NCI-H460 (cell line): ENCODE data around the gene OR10A4. TPM values are rescaled to one million over a fixed set of nuclear protein-coding genes. Genes with fewer than 3 reads are reported as not detected.
"Not testable (repeated sequence)": the region's sequence is repeated elsewhere in the genome, so short reads cannot be mapped to it uniquely, and the experiment has no call there.

Experiments used
- DNase-seq: peaks from one replicate; pipeline ENCODE4 v3.0.0-alpha.2; 2016; ENCODE audit warnings: low read depth; ENCODE audit errors: extremely low read depth
- polyA plus RNA-seq: library from polyadenylated mRNA; depleted of rRNA; stranded (reverse); fragments of >200 nt; gene quantifications from 2 replicates; pipeline ENCODE4 v1.2.3, GENCODE V29; 2014; cell fraction: nucleus; rRNA removed
- total RNA-seq: library from RNA; depleted of rRNA; stranded (reverse); fragments of >200 nt; shearing (Covaris generic); gene quantifications from 2 replicates; pipeline ENCODE4 v1.2.3, GENCODE V29; 2014; rRNA removed

The OR10A4 gene, protein sequence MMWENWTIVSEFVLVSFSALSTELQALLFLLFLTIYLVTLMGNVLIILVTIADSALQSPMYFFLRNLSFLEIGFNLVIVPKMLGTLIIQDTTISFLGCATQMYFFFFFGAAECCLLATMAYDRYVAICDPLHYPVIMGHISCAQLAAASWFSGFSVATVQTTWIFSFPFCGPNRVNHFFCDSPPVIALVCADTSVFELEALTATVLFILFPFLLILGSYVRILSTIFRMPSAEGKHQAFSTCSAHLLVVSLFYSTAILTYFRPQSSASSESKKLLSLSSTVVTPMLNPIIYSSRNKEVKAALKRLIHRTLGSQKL
- total RNA-seq, result not detected in 2 replicates
- not detected in 2 replicates for polyA plus RNA-seq

DNA sequence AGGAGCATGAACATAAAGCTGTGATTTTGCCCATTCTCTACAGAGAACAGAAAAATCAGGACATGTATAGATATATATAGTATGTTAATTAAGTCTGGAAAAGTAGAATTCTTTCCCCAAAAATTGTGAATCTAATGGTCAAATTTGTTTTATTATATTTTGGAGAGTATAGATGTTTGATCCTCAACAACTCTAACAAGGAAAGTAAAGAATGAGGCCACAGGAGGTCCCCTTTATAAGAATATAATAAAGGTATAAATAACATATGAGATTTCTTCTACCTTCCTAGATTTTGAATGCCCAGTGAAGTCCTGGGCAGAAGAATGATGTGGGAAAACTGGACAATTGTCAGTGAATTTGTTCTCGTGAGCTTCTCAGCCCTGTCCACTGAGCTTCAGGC lies at the start of gene OR10A4:
OR10A4 (plus strand) TSS at position 301 of the 400 bp plus-strand sequence; CDS start at position 324, 23 bp downstream.
- DNase-seq, result no peak

DNA sequence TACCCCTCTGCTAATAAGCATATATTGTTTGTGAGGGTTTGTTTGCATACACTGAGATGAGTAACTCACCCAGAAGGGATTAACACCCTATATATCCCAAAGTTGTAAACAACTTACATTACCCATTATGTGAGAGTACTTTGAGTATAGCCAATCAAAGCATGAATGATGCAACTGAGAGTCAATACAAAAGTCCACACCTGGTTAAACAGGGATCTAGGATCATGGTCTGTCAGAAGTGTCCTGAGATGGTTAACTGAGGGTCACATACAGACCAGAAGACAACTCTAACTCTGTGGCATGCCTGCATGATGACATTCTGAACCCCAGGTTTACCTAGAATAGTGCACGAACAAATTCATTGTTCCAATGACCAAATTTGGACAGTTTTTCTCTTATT lies 48.3 kb upstream of the OR10A4 start:
- no peak for DNase-seq

DNA sequence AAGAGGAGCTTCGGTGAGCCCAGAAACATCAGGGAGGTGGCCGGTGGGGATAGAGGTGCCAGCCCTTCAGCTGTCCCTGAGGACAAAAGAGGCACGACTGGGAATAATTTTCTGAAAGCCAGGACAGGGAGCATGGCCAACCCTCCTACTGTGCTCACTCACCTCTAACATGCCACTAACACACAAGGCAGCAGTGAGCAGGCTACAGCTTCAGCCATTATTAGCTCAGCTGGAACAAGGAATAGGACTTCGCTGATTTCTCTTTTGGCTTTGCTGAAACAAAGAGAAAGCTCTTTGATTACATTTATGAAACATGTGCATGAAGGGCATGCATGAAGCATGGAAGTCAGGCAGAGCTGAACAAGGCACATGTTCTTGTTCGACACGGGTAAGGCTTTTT lies 43.1 kb upstream of the OR10A4 start:
- no peak for DNase-seq

DNA sequence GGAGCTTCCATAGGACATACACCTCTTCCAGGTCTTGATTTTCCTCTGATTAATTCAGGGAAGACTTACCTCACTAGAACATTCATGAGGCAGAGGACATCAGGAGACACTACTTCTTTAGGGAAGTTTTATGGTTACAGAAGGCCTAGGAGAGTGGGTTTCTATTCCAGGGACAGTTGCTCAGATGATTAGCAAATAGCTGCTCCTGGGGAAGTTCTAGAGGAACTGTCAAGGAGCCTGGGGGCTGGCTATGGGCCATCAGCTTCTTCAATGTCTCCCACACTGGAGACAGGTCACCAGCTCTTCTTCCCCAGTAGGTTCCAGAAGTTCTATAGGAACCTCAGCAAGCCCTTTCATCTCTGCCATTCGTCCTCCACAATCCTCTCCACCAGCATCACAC lies 42.4 kb upstream of the OR10A4 start:
- DNase-seq, result no peak

DNA sequence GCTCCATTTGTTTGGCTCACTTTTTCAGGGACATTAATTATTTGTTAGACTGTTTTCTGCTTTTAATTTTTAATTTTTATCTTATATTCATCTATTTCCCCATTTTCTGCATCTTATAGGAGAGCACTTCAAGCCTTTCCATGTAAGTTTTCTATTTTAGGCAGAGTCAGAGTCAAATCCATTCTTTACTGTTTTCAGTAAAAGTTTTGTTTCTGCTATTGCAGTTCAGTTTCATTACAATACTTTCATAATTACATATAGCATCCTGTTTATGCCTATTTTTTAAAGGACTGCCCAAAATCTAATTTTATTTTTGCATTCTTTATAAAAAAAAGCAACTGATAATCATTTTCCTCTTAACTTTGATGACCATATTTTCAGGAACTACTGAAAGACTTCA lies 34.7 kb upstream of the OR10A4 start:
- no peak for DNase-seq

- no peak for DNase-seq
Observed at GRCh38 chr11:6843670-6844069, 32.8 kb upstream of the OR10A4 start.

GRCh38 chr11:6844356-6844755 lies 32.1 kb upstream of the OR10A4 start:
- DNase-seq, result no peak

GRCh38 chr11:6845383-6845782 lies 31.0 kb upstream of the OR10A4 start, which contains the start of gene OR10A5:
Gene OR10A5 (plus strand): TSS chr11:6845683. CDS start chr11:6845683, 0 bp downstream.
- no peak for DNase-seq

DNA sequence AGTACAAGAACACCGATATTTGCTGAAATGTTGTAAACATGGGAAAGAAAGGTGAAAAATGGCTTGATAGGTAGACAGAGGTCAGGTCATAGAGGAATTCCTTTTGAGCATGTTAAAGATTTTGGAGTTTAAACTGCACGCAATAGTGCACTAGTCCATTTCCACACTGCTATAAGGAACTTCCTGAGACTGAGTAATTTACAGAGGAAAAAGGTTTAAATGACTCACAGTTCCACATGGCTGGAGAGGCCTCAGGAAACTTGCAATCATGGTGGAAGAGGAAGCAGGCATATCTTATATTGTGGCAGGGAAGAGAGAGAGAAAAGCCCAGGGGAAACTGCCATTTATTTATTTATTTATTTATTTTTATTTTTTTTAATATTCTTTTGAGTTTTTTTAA lies 25.9 kb upstream of the OR10A4 start:
- no peak for DNase-seq

- DNase-seq, result not testable (repeated sequence)
Observed at GRCh38 chr11:6854801-6855200, 21.6 kb upstream of the OR10A4 start.

GRCh38 chr11:6855971-6856541 lies 20.4 kb upstream of the OR10A4 start:
- DNase-seq, result no peak

GRCh38 chr11:6856871-6857270 lies 19.6 kb upstream of the OR10A4 start:
- no peak for DNase-seq

DNA sequence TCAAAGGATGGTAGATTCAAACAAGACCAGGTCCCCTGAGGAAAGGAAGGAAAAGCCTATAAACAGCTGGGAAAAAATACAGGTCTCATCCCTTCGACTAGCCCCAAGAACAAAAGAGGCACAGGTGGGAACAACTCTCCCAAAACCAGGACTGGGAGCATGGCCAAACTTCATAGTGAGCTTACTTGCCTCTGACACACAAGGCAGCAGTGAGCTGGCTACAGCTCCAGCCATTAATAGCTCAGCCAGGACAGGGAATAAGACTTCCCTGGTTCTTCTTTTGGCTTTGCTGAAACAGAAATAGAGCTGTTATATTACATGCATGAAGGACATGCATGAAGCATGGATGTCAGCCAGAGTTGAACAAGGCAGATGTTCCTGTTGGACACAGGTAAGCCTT lies 13.5 kb upstream of the OR10A4 start, which contains the start of gene OR10A2:
OR10A2 (plus strand) TSS at position 97 of the 400 bp plus-strand sequence. CDS start 6,698 bp downstream, outside the sequence.
- no peak for DNase-seq

DNA sequence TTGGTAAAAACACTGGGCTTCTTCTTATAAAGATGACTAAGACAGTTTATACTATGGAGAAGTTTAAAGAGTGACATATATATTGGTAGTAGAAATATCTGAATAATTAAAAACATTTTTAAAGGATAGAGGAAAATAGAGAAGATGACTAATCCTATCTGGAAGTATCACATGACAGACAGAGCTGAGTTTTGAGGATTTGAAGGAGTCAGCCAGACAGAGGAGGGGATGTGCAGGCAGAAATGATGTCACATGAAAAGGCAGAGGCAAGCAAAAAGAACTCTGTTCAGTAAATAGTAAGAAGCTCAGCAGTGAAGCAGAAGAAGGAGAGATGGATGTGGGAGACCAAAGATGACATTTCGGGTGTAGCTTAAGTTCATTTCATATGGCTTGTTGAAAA lies 12.0 kb upstream of the OR10A4 start:
- no peak for DNase-seq

GRCh38 chr11:6871278-6871677 lies 5.1 kb upstream of the OR10A4 start:
- no peak for DNase-seq

- DNase-seq, result no peak
Observed at GRCh38 chr11:6875761-6876160, 664 bp upstream of the OR10A4 start.

- DNase-seq, result no peak
Observed at GRCh38 chr11:6876914-6877313, 489 bp downstream of the OR10A4 start.

- no peak for DNase-seq
Observed at GRCh38 chr11:6882751-6883150, 6.3 kb downstream of the OR10A4 start.

DNA sequence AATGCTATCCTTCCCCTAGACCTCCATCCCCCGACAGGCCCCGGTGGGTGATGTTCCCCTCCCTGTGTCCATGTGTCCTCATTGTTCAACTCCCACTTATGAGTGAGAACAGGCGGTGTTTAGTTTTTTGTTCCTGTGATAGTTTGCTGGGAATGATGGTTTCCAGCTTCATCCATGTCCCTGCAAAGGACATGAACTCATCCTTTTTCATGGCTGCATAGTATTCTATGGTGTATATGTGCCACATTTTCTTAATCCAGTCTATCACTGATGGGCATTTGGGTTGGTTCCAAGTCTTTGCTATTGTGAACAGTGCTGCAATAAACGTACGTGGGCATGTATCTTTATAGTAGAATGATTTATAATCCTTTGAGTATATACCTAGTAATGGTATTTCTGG lies 11.3 kb downstream of the OR10A4 start:
- DNase-seq, result not testable (repeated sequence)

GRCh38 chr11:6888830-6889229 lies 12.4 kb downstream of the OR10A4 start:
- no peak for DNase-seq

DNA sequence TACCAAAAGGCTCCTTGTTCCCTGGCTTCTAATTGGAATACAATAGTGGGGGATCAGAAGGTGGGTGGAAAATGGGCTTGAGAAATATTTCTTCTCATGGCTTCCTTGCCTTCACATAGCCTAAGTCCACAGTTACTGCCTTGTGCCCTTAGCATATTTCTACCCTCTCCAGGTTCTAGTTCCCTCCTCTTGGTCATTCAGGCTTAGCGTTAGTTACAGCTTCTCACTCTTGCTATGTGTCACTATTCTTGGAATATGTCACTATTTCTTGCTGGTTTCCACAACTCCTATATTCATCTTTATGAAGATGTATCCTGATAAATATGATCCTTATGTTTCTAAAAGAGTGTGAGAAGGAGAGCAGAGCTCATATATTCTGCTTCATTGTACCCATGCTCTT lies 13.4 kb downstream of the OR10A4 start:
- DNase-seq, result no peak

GRCh38 chr11:6892400-6892799 lies 16.0 kb downstream of the OR10A4 start, which contains the start of gene OR2D2:
Gene OR2D2 (minus strand): TSS chr11:6892500. CDS start chr11:6892500, 0 bp downstream.
- DNase-seq, result no peak
